BJ (cell line): Measurements from ENCODE around the gene LRP1B. TPM values are rescaled to one million over a fixed set of nuclear protein-coding genes. Genes with fewer than 3 reads are reported as not detected.

Experiments used
- CTCF ChIA-PET: fragments of 350-600 bp; formaldehyde crosslinking; extraction: SDS; loops from one replicate; lab custom pipeline; 2021; ENCODE audit warnings: antibody characterized with exemption, inconsistent platforms; lab: Yijun Ruan, JAX
- POLR2A ChIA-PET: fragments of 300-600 bp; sonication (Branson Sonifier 250); formaldehyde crosslinking; extraction: SDS; loops from one replicate; lab custom pipeline; 2021; ENCODE audit warnings: antibody characterized with exemption; lab: Charles Lee
- DNase-seq: peaks from one replicate; pipeline ENCODE4 v3.0.0-alpha.2; 2011; ENCODE audit warnings: low read depth
- H3K27me3 ChIP-seq: 2 replicates; pipeline ENCODE4 v1.6.0; 2011; ENCODE audit warnings: low read length; ENCODE audit not compliant: control insufficient read depth, insufficient read depth
- H3K36me3 ChIP-seq: 2 replicates; pipeline ENCODE4 v1.5.1; 2011; ENCODE audit warnings: low read length; ENCODE audit not compliant: control insufficient read depth, insufficient read depth
- H3K4me3 ChIP-seq: 2 replicates; pipeline ENCODE4 v1.5.1; 2011; ENCODE audit warnings: low read depth, mild to moderate bottlenecking, control low read depth, low read length
- polyA plus RNA-seq: library from polyadenylated mRNA; depleted of rRNA; stranded (reverse); fragments of >200 nt; gene quantifications from 2 replicates; pipeline ENCODE4 v1.2.3, GENCODE V29; 2011
- TF ChIP-seq, protein P1 (sequence below): IDR thresholded peaks from 2 replicates; pipeline ENCODE4 v1.5.1; 2011; ENCODE audit warnings: low read depth, mild to moderate bottlenecking, control low read depth, inconsistent platforms, low read length, moderate library complexity; ENCODE audit not compliant: insufficient read depth

The LRP1B gene
- polyA plus RNA-seq, 1 experiment = 0.04 TPM

DNA sequence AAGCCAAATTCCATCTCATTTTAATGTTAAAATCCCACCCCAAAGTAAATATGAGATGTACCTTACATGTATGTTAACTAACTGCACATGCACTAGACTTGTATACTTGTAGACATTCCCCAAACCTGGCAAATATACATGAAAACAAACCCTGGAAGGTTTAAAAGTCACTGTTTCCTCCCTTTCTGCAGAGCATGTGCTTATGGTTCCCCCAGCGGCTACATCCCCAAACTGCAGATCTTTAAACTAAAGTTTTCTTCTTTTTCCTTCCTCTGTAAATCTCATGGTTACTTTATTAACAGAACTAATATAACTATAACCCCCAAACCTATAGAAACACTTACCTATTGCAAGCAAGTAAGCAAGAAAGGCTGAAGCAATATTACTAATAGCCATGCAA is 731.5 kb downstream of the LRP1B start:
- Histone ChIP-seq H3K4me3 (no peak overlapping the region), H3K36me3 (no peaks in the 10 kb centered on the region), H3K27me3 (no peaks in the 10 kb centered on the region)
- DNase-seq = no peak
- ChIA-PET POLR2A (no interaction called here), CTCF (no interaction called here)
- TF ChIP-seq, protein P1, sequence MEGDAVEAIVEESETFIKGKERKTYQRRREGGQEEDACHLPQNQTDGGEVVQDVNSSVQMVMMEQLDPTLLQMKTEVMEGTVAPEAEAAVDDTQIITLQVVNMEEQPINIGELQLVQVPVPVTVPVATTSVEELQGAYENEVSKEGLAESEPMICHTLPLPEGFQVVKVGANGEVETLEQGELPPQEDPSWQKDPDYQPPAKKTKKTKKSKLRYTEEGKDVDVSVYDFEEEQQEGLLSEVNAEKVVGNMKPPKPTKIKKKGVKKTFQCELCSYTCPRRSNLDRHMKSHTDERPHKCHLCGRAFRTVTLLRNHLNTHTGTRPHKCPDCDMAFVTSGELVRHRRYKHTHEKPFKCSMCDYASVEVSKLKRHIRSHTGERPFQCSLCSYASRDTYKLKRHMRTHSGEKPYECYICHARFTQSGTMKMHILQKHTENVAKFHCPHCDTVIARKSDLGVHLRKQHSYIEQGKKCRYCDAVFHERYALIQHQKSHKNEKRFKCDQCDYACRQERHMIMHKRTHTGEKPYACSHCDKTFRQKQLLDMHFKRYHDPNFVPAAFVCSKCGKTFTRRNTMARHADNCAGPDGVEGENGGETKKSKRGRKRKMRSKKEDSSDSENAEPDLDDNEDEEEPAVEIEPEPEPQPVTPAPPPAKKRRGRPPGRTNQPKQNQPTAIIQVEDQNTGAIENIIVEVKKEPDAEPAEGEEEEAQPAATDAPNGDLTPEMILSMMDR = peak; percentile 44

DNA sequence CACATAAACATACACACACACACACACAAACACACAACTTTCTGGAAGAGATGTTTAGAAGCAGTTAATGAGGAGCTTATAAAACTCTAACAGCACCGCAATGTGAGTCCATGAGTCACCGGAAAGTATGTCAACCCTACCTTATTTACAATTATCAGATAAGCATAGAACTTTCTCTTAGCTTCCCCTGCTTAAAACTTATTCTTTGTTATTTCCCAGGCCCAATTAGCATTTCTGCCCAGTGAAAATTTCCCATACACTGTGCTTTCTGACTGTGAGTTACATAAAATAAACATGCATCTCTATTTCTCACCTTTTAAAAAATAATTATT is 737.6 kb downstream of the LRP1B start:
- Histone ChIP-seq H3K4me3 (no peak overlapping the region), H3K36me3 (no peaks in the 10 kb centered on the region), H3K27me3 (no peaks in the 10 kb centered on the region)
- DNase-seq = no peak
- CTCF ChIA-PET = no interaction called here
- POLR2A ChIA-PET = no interaction called here
- TF ChIP-seq, protein P1 = no peak

DNA sequence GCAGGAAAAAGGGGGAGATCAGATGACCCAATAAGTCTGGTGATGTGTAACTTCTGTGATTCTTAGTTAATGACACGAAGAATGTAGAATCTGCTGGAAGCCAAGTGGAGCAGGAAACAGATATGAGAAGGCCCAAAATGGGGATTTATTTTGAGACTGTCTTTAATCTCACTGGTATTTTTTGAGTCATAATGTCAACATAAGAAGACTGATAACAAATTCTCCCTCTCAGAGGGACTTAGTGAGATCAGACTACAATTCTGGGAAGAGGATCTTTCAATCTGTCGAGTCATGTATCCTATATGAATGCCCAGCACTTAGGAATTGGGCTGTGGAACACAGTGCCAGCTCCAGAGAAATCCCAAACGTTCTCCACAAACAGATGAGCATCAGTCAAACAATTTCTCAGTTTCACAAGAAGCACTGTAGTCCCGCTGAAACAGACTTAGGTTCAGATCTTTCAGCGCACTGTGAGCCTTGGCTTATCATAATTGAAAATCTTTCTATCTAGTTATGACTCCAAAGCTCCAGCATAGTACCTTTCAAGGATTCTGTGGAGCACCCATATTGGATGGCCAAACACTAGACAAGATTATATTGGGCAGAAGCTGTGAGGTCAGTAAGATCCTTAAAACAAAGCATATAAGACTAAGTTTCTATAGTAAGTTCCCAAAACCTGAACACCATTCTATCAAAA is 738.2 kb downstream of the LRP1B start:
- H3K27me3 ChIP-seq = no peaks in the 10 kb centered on the region
- ChIA-PET POLR2A (no interaction called here), CTCF (no interaction called here)
- no peaks in the 10 kb centered on the region for H3K36me3 ChIP-seq
- DNase-seq = peak; percentile 27
- H3K4me3 ChIP-seq = no peak overlapping the region
- TF ChIP-seq, protein P1 = no peak

DNA sequence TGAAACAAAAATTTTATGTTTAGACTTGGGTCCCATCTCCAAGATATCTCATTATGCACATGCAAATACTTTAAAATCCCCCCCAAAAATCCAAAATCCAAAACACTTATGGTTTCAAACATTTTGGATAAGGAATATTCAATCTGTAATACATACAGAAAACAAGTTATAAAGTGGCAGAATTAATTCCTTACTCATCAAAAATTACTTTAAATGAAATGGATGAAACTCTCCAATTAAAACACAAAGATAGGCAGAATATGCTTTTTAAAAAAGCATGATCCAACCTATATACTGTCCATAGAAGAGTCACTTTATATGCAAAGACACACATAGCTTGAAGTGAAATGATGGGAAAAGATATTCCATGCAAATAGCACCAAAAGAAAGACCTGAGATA is 744.6 kb downstream of the LRP1B start:
- H3K4me3 ChIP-seq = no peak overlapping the region
- ChIA-PET POLR2A (no interaction called here), CTCF (no interaction called here)
- no peak for DNase-seq
- TF ChIP-seq, protein P1 = no peak
- H3K36me3 ChIP-seq = no peaks in the 10 kb centered on the region
- no peaks in the 10 kb centered on the region for H3K27me3 ChIP-seq

DNA sequence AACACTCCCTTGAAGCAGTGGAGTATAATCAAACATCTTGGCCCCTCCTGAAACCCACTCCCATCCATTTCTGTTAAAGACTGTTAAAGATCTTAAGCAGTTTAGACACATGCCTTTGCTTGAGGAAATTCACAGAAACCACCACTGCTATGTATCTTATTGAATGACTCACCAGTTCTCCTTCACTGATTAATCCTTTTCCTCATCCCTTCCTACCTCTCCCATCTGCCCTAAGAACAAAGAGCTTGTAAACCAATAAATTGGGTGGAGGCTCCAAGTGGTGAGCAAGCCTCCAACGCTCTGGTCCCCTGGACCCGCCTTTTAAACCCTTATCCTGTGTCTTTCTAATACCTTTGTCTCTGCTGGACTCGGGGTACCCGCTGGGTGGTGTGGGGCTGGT is 746.1 kb downstream of the LRP1B start:
- Histone ChIP-seq H3K36me3 (no peaks in the 10 kb centered on the region), H3K27me3 (no peaks in the 10 kb centered on the region), H3K4me3 (no peak overlapping the region)
- no peak for DNase-seq
- ChIA-PET POLR2A (no interaction called here), CTCF (no interaction called here)
- TF ChIP-seq, protein P1 = no peak
